WERI-Rb-1 (cell line): Measurements from ENCODE around the gene CPA4.

Experiments used
- DNase-seq: peaks from one replicate; pipeline ENCODE4 v3.0.0-alpha.2; 2020
- H3K27ac ChIP-seq: fragments of 250-450 bp; sonication (Bioruptor Pico); 2 replicates; pipeline ENCODE4 v1.5.1; 2020; ENCODE audit warnings: mild to moderate bottlenecking, moderate library complexity
- H3K27me3 ChIP-seq: fragments of 250-450 bp; sonication (Bioruptor Pico); 2 replicates; pipeline ENCODE4 v1.5.1; 2021; ENCODE audit warnings: mild to moderate bottlenecking, low read depth, moderate library complexity; ENCODE audit not compliant: insufficient read depth, severe bottlenecking
- H3K36me3 ChIP-seq: fragments of 250-450 bp; sonication (Bioruptor Pico); 2 replicates; pipeline ENCODE4 v1.5.1; 2020; ENCODE audit warnings: mild to moderate bottlenecking, moderate library complexity
- H3K4me3 ChIP-seq: 2 replicates; pipeline ENCODE4 v1.5.1; 2011; ENCODE audit warnings: low read depth, mild to moderate bottlenecking, control low read depth, low read length
- H3K9me3 ChIP-seq: fragments of 250-450 bp; sonication (Bioruptor Pico); 2 replicates; pipeline ENCODE4 v1.5.1; 2021; ENCODE audit warnings: mild to moderate bottlenecking, moderate library complexity; ENCODE audit not compliant: severe bottlenecking
- CTCF ChIP-seq: IDR thresholded peaks from 2 replicates; pipeline ENCODE4 v1.5.1; 2011; ENCODE audit warnings: low read depth, mild to moderate bottlenecking, control low read depth, inconsistent platforms, low read length

The CPA4 gene

GRCh38 chr7:130288829-130289228 lies 4.1 kb upstream of the CPA4 start:
- no peak for DNase-seq
- no peaks in the 10 kb centered on the region for H3K9me3 ChIP-seq
- H3K27ac ChIP-seq = no peak overlapping the region
- no peak overlapping the region for H3K4me3 ChIP-seq
- no peaks in the 10 kb centered on the region for H3K27me3 ChIP-seq
- H3K36me3 ChIP-seq = no peaks in the 10 kb centered on the region
- TF ChIP-seq CTCF = no peak

GRCh38 chr7:130289478-130289877 lies 3.5 kb upstream of the CPA4 start:
- Histone ChIP-seq H3K36me3 (no peaks in the 10 kb centered on the region), H3K4me3 (no peak overlapping the region), H3K9me3 (no peaks in the 10 kb centered on the region), H3K27me3 (no peaks in the 10 kb centered on the region), H3K27ac (no peak overlapping the region)
- DNase-seq = no peak
- no peak for TF ChIP-seq CTCF

GRCh38 chr7:130290745-130291144 lies 2.2 kb upstream of the CPA4 start:
- no peak for TF ChIP-seq CTCF
- Histone ChIP-seq H3K27ac (no peak overlapping the region), H3K9me3 (no peaks in the 10 kb centered on the region), H3K36me3 (no peaks in the 10 kb centered on the region), H3K4me3 (no peak overlapping the region), H3K27me3 (no peaks in the 10 kb centered on the region)
- DNase-seq = no peak

- no peak for TF ChIP-seq CTCF
- Histone ChIP-seq H3K36me3 (no peaks in the 10 kb centered on the region), H3K27ac (no peak overlapping the region), H3K4me3 (no peak overlapping the region), H3K9me3 (no peaks in the 10 kb centered on the region), H3K27me3 (no peaks in the 10 kb centered on the region)
- no peak for DNase-seq
These were observed 560 bp downstream of the CPA4 start for GRCh38 chr7:130293521-130293920.

- Histone ChIP-seq H3K27me3 (no peaks in the 10 kb centered on the region), H3K4me3 (no peak overlapping the region), H3K27ac (no peak overlapping the region), H3K36me3 (no peaks in the 10 kb centered on the region), H3K9me3 (no peaks in the 10 kb centered on the region)
- no peak for DNase-seq
- TF ChIP-seq CTCF = no peak
These were observed 1.4 kb downstream of the CPA4 start for GRCh38 chr7:130294314-130294713.

GRCh38 chr7:130296221-130296951 lies 3.4 kb downstream of the CPA4 start:
- TF ChIP-seq CTCF = no peak
- Histone ChIP-seq H3K9me3 (no peaks in the 10 kb centered on the region), H3K4me3 (no peak overlapping the region), H3K27me3 (no peaks in the 10 kb centered on the region), H3K27ac (no peak overlapping the region), H3K36me3 (no peaks in the 10 kb centered on the region)
- no peak for DNase-seq
